C4-2B (cell line): Measurements from ENCODE around the gene HOXA7.

Experiments used
- ZFX ChIP-seq: fragments of 450-650 bp; IDR thresholded peaks from 2 replicates; pipeline ENCODE4 v1.6.1; 2017
- TF ChIP-seq, protein P1 (sequence below): fragments of 450-650 bp; conservative IDR thresholded peaks from 2 replicates; pipeline ENCODE4 v1.5.1; 2017; ENCODE audit warnings: mild to moderate bottlenecking

GRCh38 chr7:27124902-27125689 lies 31.4 kb downstream of the HOXA7 start:
- TF ChIP-seq, protein P1, sequence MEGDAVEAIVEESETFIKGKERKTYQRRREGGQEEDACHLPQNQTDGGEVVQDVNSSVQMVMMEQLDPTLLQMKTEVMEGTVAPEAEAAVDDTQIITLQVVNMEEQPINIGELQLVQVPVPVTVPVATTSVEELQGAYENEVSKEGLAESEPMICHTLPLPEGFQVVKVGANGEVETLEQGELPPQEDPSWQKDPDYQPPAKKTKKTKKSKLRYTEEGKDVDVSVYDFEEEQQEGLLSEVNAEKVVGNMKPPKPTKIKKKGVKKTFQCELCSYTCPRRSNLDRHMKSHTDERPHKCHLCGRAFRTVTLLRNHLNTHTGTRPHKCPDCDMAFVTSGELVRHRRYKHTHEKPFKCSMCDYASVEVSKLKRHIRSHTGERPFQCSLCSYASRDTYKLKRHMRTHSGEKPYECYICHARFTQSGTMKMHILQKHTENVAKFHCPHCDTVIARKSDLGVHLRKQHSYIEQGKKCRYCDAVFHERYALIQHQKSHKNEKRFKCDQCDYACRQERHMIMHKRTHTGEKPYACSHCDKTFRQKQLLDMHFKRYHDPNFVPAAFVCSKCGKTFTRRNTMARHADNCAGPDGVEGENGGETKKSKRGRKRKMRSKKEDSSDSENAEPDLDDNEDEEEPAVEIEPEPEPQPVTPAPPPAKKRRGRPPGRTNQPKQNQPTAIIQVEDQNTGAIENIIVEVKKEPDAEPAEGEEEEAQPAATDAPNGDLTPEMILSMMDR, result no peak
- no peak for TF ChIP-seq ZFX
